GM19043 (cell line): ENCODE data around the gene PGBD5.
A peak's percentile ranks its signal among the peaks of the same experiment; 100 is the strongest.

ENCODE experiments used
- ATAC-seq: cut with Tn5 transposase; IDR thresholded peaks from one replicate; pipeline ENCODE4 v1.9.1; 2021; ENCODE audit warnings: low read depth; ENCODE audit not compliant: unreplicated experiment

Gene PGBD5

DNA sequence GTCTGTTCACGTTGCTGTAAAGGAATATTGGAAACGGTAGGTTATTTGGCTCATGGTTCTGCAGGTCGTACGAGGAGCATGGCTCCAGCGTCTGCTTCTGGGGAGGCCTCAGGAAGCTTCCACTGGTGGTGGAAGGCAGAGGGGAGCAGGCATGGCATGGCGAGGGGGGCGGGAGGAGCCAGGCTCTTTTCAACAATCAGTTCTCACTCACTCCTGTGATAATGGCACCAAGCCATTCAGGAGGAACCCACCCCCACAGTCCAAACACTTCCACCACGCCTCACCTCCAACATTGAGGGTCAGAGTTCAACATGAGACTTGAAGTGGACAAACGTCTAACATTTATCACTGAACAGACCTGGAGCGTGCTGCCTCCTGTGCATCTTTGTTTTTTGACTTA, 141.2 kb downstream of the PGBD5 start:
- no peak for ATAC-seq

DNA sequence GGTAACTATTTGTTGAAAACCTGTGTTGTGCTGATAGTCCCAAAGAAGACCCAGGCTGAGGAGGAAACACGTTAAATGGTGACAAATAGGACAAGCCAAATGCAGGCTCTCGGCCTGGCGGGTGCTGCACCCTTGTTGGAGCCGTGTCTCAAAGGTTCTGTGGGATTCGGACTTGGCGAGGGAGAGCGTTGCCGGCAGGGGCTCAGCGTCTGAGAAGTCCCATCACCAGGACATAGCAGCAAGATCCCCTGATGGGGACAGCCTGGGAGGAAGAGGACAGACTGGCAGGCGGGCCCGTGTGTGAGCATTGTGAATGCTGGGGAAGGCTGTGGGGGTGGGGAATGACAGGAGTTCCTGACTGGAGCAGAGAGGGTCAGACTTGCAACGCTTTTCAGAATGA, 142.5 kb downstream of the PGBD5 start:
- no peak for ATAC-seq

GRCh38 chr1:230282157-230282556, 144.0 kb downstream of the PGBD5 start:
- ATAC-seq: no peak

GRCh38 chr1:230281556-230281955, 144.6 kb downstream of the PGBD5 start:
- ATAC-seq: no peak

GRCh38 chr1:230280906-230281413, 145.2 kb downstream of the PGBD5 start:
- ATAC-seq: no peak

- no peak for ATAC-seq
Observed at GRCh38 chr1:230280054-230280795, 145.9 kb downstream of the PGBD5 start.

DNA sequence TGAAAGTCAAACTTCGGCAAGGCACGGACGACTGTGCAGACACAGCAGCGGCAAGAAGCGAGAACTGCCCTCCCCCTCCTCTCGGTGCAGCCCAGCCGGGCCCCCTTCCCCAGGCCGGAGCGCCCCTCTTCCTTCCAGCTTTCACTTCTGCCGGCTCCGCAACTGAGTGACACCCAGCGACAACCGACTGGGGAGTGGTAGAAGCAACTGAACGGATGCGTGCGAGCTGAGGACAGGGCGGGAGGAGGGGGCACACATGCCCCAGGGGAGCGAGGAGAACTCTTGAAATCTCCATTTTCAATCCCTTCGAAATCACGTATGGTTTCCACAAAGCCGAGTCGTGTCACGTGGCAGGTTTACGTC, 146.6 kb downstream of the PGBD5 start:
- ATAC-seq: no peak

- no peak for ATAC-seq
Observed at GRCh38 chr1:230278871-230279582, 147.1 kb downstream of the PGBD5 start.

- ATAC-seq: no peak
Observed at GRCh38 chr1:230278376-230278775, 147.8 kb downstream of the PGBD5 start.

DNA sequence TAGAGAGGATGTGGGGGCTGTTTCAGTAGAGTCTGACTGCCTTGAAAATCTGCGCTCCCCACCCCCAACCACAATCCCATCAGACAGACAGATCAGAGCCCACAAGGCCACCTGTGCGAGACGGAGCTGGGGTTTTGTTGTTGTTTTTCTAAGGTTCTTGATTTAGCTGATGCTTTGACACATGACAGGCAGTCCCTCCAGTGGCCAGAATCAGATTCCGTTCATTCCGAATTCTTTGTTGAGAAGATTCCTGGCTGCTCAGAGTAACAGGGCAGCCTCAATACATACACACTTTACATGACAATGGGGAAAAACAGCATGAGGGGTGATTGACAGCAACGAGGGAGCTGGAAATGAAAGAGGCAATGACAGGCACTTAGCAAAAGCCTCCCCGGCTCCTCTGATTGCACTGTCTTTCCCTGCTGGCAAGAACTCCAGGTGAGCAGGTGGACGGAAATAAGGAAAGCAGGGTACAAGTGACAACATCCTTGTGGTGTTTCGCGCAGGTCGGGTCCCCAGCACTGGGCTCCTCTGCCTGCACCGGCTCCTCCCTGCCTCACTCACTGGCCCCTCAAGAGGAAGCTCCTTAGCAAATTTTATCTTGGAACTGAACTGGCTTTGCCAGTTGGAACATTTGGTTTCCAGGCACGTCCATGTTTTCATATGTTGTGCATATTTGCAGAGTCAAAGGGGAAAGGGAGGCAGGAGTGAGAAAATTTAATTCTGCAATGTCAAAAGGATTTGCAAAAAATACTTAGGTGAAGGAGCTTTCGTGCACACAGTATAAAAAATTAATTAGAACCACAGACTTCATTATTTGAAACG, 148.7 kb downstream of the PGBD5 start:
- no peak for ATAC-seq

- ATAC-seq: no peak
Observed at GRCh38 chr1:230276401-230276800, 149.7 kb downstream of the PGBD5 start.

- no peak for ATAC-seq
Observed at GRCh38 chr1:230274254-230274653, 151.9 kb downstream of the PGBD5 start.

DNA sequence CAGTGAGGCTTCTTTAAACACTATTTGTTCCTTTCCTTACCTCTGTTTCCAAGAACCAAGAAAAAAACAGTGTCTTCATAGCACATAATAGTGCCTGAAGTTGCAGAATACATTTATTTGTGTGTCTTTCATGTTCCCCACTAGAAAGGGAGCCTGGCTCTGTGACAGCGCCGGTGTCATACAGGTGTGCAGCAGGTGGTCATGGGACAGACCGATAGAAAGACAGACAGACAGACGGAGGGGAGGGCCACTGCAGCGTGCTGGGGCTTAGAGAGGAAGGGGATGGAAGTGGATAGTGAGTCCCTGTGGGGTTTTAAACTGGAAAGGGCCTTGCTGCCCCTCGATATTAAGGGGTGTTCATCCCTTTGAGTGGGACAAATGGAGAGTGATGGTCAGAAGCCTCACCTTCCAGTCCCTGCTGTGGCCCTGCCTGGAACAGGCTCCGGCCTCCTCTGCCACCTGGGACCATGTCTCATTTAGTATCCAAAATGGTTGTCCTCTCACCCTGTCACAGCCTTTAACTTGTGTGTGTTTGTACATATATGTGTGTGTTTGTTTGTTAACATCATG, 152.9 kb downstream of the PGBD5 start:
- no peak for ATAC-seq

- no peak for ATAC-seq
Observed at GRCh38 chr1:230272557-230272956, 153.6 kb downstream of the PGBD5 start.

DNA sequence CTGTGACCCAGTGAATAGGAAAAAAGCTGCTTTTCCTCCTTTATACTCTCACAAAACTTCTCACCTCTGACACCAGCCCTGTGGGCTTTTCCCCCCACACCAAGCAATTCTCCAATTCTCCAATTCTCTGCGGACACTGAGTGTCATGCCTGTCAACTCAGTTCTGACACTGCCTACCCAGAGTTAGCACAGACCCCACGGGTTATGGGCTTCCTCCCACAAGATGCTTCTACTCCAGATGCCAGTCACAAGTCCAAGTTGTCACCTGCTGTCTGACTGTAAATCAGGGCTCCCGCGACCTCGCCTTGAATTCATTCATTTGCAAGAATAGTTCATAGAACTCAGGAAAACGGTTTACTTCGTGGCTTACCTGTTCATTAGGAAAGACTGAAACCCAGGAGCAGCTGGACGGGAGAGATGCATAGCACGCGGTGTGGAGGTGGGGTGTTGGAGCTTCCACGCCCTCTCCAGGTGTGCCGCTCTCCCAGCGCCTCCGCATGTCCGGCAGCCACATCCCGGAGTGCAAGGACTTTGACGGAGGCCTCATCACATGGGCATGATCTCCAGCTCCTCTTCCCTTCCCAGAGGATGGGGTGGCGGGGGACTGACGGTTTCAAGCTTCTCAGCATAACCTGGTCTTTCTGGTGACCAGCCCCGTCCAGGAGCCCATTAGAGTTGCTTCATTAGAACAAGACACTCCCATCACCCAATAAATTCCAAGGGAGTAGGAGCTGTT, 154.7 kb downstream of the PGBD5 start:
- ATAC-seq: no peak

- peak; percentile 70 for ATAC-seq
Observed at GRCh38 chr1:230270559-230271281, 155.4 kb downstream of the PGBD5 start.

GRCh38 chr1:230270185-230270558, 156.0 kb downstream of the PGBD5 start:
- ATAC-seq: no peak

DNA sequence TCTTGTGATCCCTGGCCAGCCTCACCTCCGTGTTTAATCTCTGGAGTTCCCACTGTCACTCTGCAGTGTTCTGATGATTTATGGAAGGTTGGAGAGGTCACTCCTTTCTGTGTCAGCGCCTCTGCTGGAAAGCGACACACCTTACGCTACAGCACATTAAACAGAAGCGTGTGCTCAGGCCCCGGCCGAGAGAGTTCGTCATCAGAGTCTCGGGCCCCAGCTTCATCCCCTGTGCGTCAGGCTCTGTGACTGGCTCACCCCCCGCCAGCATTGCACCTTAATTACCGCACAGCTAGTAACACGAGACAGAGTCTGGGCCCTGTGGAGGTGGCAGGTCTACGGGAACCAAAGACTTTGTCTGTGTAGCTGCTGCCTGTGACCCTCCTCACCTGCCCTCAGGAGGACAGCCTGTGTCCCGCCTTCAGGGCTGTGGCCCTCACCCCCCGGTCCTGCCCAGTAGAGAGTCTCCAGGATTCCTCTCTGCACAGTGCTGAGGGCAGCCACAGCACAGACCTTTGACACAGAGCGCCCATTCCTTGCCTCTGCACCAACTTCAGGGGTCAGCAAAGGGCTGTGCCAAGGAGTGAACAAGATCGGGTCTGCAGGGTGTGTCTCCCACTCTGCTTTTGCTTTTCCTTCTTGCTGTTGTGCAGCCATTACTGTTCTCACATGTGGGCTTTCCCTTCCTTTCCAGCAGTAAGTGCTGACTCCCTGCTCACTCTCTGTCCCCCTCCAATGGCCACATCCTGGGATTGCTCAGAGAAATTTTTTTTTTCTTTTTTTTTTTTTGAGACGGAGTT, 157.6 kb downstream of the PGBD5 start:
- no peak for ATAC-seq
